Trophoblast cell (in vitro differentiated cells and primary cell): ENCODE data around the gene OR2T12.
"Not testable (repeated sequence)": the region's sequence is repeated elsewhere in the genome, so short reads cannot be mapped to it uniquely, and the experiment has no call there.

ENCODE experiments used
- DNase-seq, 2 donors: peaks; one replicate each; pipeline ENCODE4 v3.0.0-alpha.2; 2016
- H2AFZ ChIP-seq: 2 replicates; pipeline ENCODE4 v1.6.1; 2013; ENCODE audit warnings: low read length, moderate library complexity, mild to moderate bottlenecking; ENCODE audit not compliant: insufficient read depth, poor library complexity
- H2AK5ac ChIP-seq: 2 replicates; pipeline ENCODE4 v1.6.1; 2013; ENCODE audit warnings: mild to moderate bottlenecking, low read length
- H2BK120ac ChIP-seq: 2 replicates; pipeline ENCODE4 v1.6.1; 2013; ENCODE audit warnings: low read length, mild to moderate bottlenecking, moderate library complexity; ENCODE audit not compliant: insufficient read depth, poor library complexity
- H2BK12ac ChIP-seq: 2 replicates; pipeline ENCODE4 v1.6.1; 2013; ENCODE audit warnings: mild to moderate bottlenecking, low read length, moderate library complexity
- H2BK5ac ChIP-seq: 2 replicates; pipeline ENCODE4 v1.6.1; 2013; ENCODE audit warnings: low read length, low read depth, moderate library complexity, mild to moderate bottlenecking; ENCODE audit not compliant: poor library complexity
- H3K14ac ChIP-seq: 2 replicates; pipeline ENCODE4 v1.6.1; 2013; ENCODE audit warnings: mild to moderate bottlenecking, low read length
- H3K18ac ChIP-seq: 2 replicates; pipeline ENCODE4 v1.6.1; 2013; ENCODE audit warnings: mild to moderate bottlenecking, low read length
- H3K23ac ChIP-seq: 2 replicates; pipeline ENCODE4 v1.6.1; 2013; ENCODE audit warnings: low read length
- H3K27ac ChIP-seq: 2 replicates; pipeline ENCODE4 v1.5.1; 2013; ENCODE audit warnings: low read depth, mild to moderate bottlenecking, inconsistent platforms, low read length, moderate library complexity
- H3K27me3 ChIP-seq: 2 replicates; pipeline ENCODE4 v1.6.1; 2013; ENCODE audit warnings: inconsistent platforms, mild to moderate bottlenecking, low read length, moderate library complexity; ENCODE audit not compliant: insufficient read depth
- H3K36me3 ChIP-seq, 2 experiments: 1 replicate in 1 of 2; 2 replicates in 1 of 2; pipeline ENCODE4 v1.6.1; 2013; ENCODE audit warnings: low read length in 2 of 2, mild to moderate bottlenecking in 2 of 2, moderate library complexity in 1 of 2; ENCODE audit not compliant: insufficient read depth in 2 of 2, control insufficient read depth in 1 of 2
- H3K4ac ChIP-seq: 2 replicates; pipeline ENCODE4 v1.6.1; 2013; ENCODE audit warnings: low read depth, mild to moderate bottlenecking, low read length, moderate library complexity
- H3K4me1 ChIP-seq, 2 experiments: 1 replicate in 1 of 2; 2 replicates in 1 of 2; pipeline ENCODE4 v1.6.1; 2013; ENCODE audit warnings: low read length in 2 of 2, mild to moderate bottlenecking in 2 of 2, moderate library complexity in 1 of 2; ENCODE audit not compliant: insufficient read depth in 2 of 2, control insufficient read depth in 1 of 2
- H3K4me2 ChIP-seq: 2 replicates; pipeline ENCODE4 v1.6.1; 2013; ENCODE audit warnings: inconsistent platforms, mild to moderate bottlenecking, low read length, moderate library complexity
- H3K4me3 ChIP-seq: 2 replicates; pipeline ENCODE4 v1.5.1; 2013; ENCODE audit warnings: mild to moderate bottlenecking, low read depth, low read length, inconsistent platforms
- H3K79me1 ChIP-seq: one replicate; pipeline ENCODE4 v1.6.1; 2013; ENCODE audit warnings: low read length
- H3K79me2 ChIP-seq: 2 replicates; pipeline ENCODE4 v1.6.1; 2013; ENCODE audit warnings: low read length, mild to moderate bottlenecking; ENCODE audit not compliant: control insufficient read depth, insufficient read depth, poor library complexity
- H3K9ac ChIP-seq: 2 replicates; pipeline ENCODE4 v1.6.1; 2013; ENCODE audit warnings: mild to moderate bottlenecking, low read length
- H3K9me3 ChIP-seq: 2 replicates; pipeline ENCODE4 v1.6.1; 2013; ENCODE audit warnings: low read depth, mild to moderate bottlenecking, control low read depth, inconsistent platforms, low read length; ENCODE audit not compliant: insufficient read depth
- H4K12ac ChIP-seq: 2 replicates; pipeline ENCODE4 v1.6.1; 2013; ENCODE audit warnings: low read depth, mild to moderate bottlenecking, low read length, moderate library complexity
- H4K8ac ChIP-seq: 2 replicates; pipeline ENCODE4 v1.6.1; 2013; ENCODE audit warnings: low read depth, mild to moderate bottlenecking, low read length, moderate library complexity
- H4K91ac ChIP-seq: one replicate; pipeline ENCODE4 v1.6.1; 2013; ENCODE audit warnings: low read depth, mild to moderate bottlenecking, low read length, moderate library complexity
- WGBS: extraction: QIAGEN DNeasy Blood & Tissue Kit; methylation state at CpG from one replicate; pipeline ENCODE4 v1.1.7; 2013; ENCODE audit warnings: missing lambda C conversion rate; ENCODE audit not compliant: insufficient read length, insufficient coverage; ENCODE audit errors: extremely low coverage; 5-methylcytosine and 5-hydroxymethylcytosine counted together

The OR2T12 gene

DNA sequence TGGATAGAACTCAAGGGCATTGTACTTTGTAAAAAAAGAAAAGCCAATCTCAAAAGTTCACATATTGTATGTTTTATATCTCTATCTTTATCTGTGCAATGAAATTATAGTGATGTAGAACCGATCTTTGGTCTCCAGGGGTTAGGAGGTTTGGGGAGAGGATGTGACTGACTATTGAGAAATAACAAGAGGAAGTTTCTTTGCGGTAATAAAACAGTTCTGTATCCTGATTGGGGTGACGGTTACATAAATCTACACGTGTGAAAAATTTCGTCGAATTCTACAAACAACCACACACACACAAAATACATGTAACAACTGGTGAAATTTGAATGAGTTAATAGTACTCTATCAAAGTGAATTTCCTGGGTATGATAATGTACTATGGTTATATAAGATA is 14.8 kb downstream of the OR2T12 start:
- no peak overlapping the region for H2BK12ac ChIP-seq
- H3K14ac ChIP-seq, result no peak overlapping the region
- peaks cover 1% of the 10 kb centered on the region for H3K9me3 ChIP-seq
- no peak for DNase-seq
- no peak overlapping the region for H3K9ac ChIP-seq
- no CpG with 5 or more reads among the region's 6 CpGs for WGBS
- no peaks in the 10 kb centered on the region for H3K79me1 ChIP-seq
- no peak overlapping the region for H3K4ac ChIP-seq
- H2AK5ac ChIP-seq, result no peak overlapping the region
- H3K18ac ChIP-seq, result no peak overlapping the region
- no peaks in the 10 kb centered on the region for H3K36me3 ChIP-seq
- no peak overlapping the region for H3K4me2 ChIP-seq
- no peak overlapping the region for H2BK5ac ChIP-seq
- no peak overlapping the region for H3K27ac ChIP-seq
- no peak overlapping the region for H4K8ac ChIP-seq
- H4K91ac ChIP-seq, result no peak overlapping the region
- no peak overlapping the region for H2AFZ ChIP-seq
- H3K79me2 ChIP-seq, result no peaks in the 10 kb centered on the region
- no peaks in the 10 kb centered on the region for H3K4me1 ChIP-seq
- no peak overlapping the region for H3K4me3 ChIP-seq
- no peaks in the 10 kb centered on the region for H3K27me3 ChIP-seq
- H2BK120ac ChIP-seq, result no peak overlapping the region
- no peak overlapping the region for H3K23ac ChIP-seq
- no peak overlapping the region for H4K12ac ChIP-seq

DNA sequence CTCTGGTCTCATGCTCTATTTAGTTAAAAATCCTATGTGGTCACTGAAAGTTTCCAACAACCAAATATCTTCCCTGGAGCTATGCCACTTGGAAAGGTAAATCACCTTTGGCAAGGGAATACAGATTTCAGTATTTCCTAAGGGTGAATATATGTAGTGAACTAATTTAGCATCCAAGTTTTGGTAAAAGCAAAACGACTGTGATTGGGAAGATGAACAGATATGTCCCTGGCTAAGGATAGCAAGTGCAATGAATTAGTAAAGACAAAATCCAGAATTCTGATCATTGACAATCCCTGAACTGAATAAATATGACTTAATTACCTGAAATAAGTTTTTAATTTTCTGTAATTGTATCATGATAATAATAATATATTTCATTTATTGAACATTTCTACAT is 25.3 kb downstream of the OR2T12 start, which contains the start of gene OR2T33:
TSS of gene OR2T33 (minus strand) at position 101 of the 400 bp plus-strand sequence. CDS start 4,162 bp downstream, outside the sequence.
- no peak within 1 kb of the TSS for H2AFZ ChIP-seq
- H3K4me2 ChIP-seq, result no peak within 1 kb of the TSS
- H2BK120ac ChIP-seq, result no peak within 1 kb of the TSS
- no peak within 1 kb of the TSS for H3K4me3 ChIP-seq
- H4K91ac ChIP-seq, result no peak within 1 kb of the TSS
- H3K9ac ChIP-seq, result no peak within 1 kb of the TSS
- no CpG with 5 or more reads among the region's 1 CpG for WGBS
- no peak within 1 kb of the TSS for H3K18ac ChIP-seq
- H3K27me3 ChIP-seq, result no peaks in the 10 kb centered on the region
- H3K23ac ChIP-seq, result no peak within 1 kb of the TSS
- H3K79me2 ChIP-seq, result no peaks in the 10 kb centered on the region
- H3K27ac ChIP-seq, result no peak within 1 kb of the TSS
- H3K4ac ChIP-seq, result no peak within 1 kb of the TSS
- peaks cover 3% of the 10 kb centered on the region for H3K9me3 ChIP-seq
- no peak within 1 kb of the TSS for H2BK5ac ChIP-seq
- H2BK12ac ChIP-seq, result no peak within 1 kb of the TSS
- H3K4me1 ChIP-seq, result no peaks in the 10 kb centered on the region
- H4K8ac ChIP-seq, result no peak within 1 kb of the TSS
- no peak within 1 kb of the TSS for H4K12ac ChIP-seq
- no peaks in the 10 kb centered on the region for H3K36me3 ChIP-seq
- no peak within 1 kb of the TSS for H3K14ac ChIP-seq
- H3K79me1 ChIP-seq, result no peaks in the 10 kb centered on the region
- DNase-seq, result no peak
- H2AK5ac ChIP-seq, result no peak within 1 kb of the TSS

DNA sequence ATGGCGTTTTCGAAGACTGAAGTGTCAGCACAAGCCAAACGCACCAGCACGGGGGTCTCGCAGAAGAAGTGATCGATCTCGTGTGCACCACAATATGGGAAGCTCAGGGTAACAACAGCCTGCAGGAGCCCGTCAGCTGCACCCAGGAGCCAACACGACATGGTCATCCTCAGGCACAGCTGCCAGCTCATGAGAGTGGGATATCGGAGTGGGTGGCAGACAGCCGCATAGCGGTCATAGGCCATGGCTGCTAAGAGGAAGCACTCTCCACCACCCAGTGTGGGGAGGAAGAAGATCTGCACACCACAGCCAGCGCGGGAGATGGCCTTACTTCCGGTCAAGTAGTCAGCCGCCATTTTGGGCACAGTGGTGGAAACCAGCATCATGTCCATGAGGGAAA is 30.0 kb downstream of the OR2T12 start:
- WGBS, result no CpG with 5 or more reads among the region's 16 CpGs
- not testable (repeated sequence) for H2AK5ac ChIP-seq, H2AFZ ChIP-seq, H4K91ac ChIP-seq, H4K8ac ChIP-seq, H3K27ac ChIP-seq, H3K27me3 ChIP-seq, H3K36me3 ChIP-seq, DNase-seq, H2BK5ac ChIP-seq, H3K9ac ChIP-seq, H3K9me3 ChIP-seq, H3K4ac ChIP-seq, H3K4me1 ChIP-seq, H2BK120ac ChIP-seq, H3K14ac ChIP-seq, H3K4me2 ChIP-seq, H3K18ac ChIP-seq, H3K79me2 ChIP-seq, H3K4me3 ChIP-seq, H3K79me1 ChIP-seq, H2BK12ac ChIP-seq, H3K23ac ChIP-seq, H4K12ac ChIP-seq

DNA sequence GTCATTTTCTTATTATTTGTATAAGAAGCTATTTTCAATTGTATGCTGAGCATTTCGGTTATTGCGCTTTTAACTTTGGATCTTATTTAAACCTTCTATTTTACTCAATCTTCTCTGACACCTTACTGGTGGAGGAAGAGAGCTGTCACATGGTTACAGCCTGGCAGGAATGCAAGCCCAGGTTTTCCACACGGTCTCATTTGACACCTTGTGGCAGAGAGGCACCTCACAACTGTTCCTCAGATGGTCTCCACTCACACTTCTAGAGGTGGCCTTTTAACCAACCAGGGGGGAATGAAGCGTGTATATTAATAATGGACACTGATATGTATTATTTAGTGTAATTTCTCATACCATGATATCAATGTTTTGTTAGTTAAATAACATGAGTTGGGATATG is 35.0 kb downstream of the OR2T12 start:
- no peak for DNase-seq
- Histone ChIP-seq H4K8ac (no peak overlapping the region), H3K4me1 (no peaks in the 10 kb centered on the region), H3K4ac (no peak overlapping the region), H3K36me3 (no peaks in the 10 kb centered on the region), H3K4me3 (no peak overlapping the region), H3K9me3 (peaks cover 2% of the 10 kb centered on the region), H4K91ac (no peak overlapping the region), H2AFZ (no peak overlapping the region), H2AK5ac (no peak overlapping the region), H2BK5ac (no peak overlapping the region), H3K23ac (no peak overlapping the region), H2BK12ac (no peak overlapping the region), H3K9ac (no peak overlapping the region), H3K18ac (no peak overlapping the region), H3K79me2 (no peaks in the 10 kb centered on the region), H4K12ac (no peak overlapping the region), H3K27me3 (no peaks in the 10 kb centered on the region), H3K79me1 (no peaks in the 10 kb centered on the region), H3K27ac (no peak overlapping the region), H3K14ac (no peak overlapping the region), H2BK120ac (no peak overlapping the region), H3K4me2 (no peak overlapping the region)
- no CpG with 5 or more reads among the region's 4 CpGs for WGBS
